Loucy (cell line): ENCODE data around the gene ATF6.

Experiments used
- H2AFZ ChIP-seq: fragments of 200-600 bp; sonication (generic); 2 replicates; pipeline ENCODE4 v1.6.0; 2016; ENCODE audit warnings: antibody characterized with exemption, mild to moderate bottlenecking, low read length, moderate library complexity
- H3F3A ChIP-seq: fragments of 200-600 bp; 2 replicates; pipeline ENCODE4 v1.6.0; 2016; ENCODE audit warnings: antibody characterized with exemption, low read depth, mild to moderate bottlenecking
- H3K27me3 ChIP-seq: fragments of 200-600 bp; sonication (generic); 2 replicates; pipeline ENCODE4 v1.6.1; 2014; ENCODE audit warnings: low read length, mild to moderate bottlenecking; ENCODE audit not compliant: insufficient read depth, poor library complexity, severe bottlenecking
- H3K36me3 ChIP-seq: fragments of 200-600 bp; sonication (generic); 2 replicates; pipeline ENCODE4 v1.6.1; 2016; ENCODE audit warnings: low read length; ENCODE audit not compliant: insufficient read depth
- H3K4me1 ChIP-seq: fragments of 200-600 bp; sonication (generic); 2 replicates; pipeline ENCODE4 v1.5.1; 2014; ENCODE audit warnings: low read length, mild to moderate bottlenecking; ENCODE audit not compliant: insufficient read depth, poor library complexity, severe bottlenecking
- H3K4me2 ChIP-seq: fragments of 200-600 bp; sonication (generic); 2 replicates; pipeline ENCODE4 v1.6.0; 2014; ENCODE audit warnings: antibody characterized with exemption, low read length, low read depth, mild to moderate bottlenecking; ENCODE audit not compliant: poor library complexity, severe bottlenecking
- H3K4me3 ChIP-seq: fragments of 200-600 bp; sonication (generic); 2 replicates; pipeline ENCODE4 v1.5.1; 2014; ENCODE audit warnings: low read length, mild to moderate bottlenecking, mixed read lengths; ENCODE audit not compliant: poor library complexity, severe bottlenecking
- H3K79me2 ChIP-seq: fragments of 200-600 bp; sonication (generic); 2 replicates; pipeline ENCODE4 v1.6.1; 2014; ENCODE audit warnings: low read length; ENCODE audit not compliant: insufficient read depth
- H3K9ac ChIP-seq: fragments of 200-600 bp; sonication (generic); 2 replicates; pipeline ENCODE4 v1.6.0; 2014; ENCODE audit warnings: mild to moderate bottlenecking, low read depth, low read length, moderate library complexity; ENCODE audit not compliant: poor library complexity, severe bottlenecking
- H3K9me2 ChIP-seq: fragments of 200-600 bp; sonication (generic); replicated peaks from 2 replicates; pipeline ENCODE4 v1.6.1; 2016; ENCODE audit warnings: low read depth, low read length, mixed read lengths
- H3K9me3 ChIP-seq: fragments of 200-600 bp; sonication (generic); 2 replicates; pipeline ENCODE4 v1.6.1; 2014; ENCODE audit warnings: mild to moderate bottlenecking, antibody characterized with exemption, low read length, low read depth; ENCODE audit not compliant: insufficient read depth
- H4K20me1 ChIP-seq: fragments of 200-600 bp; sonication (generic); 2 replicates; pipeline ENCODE4 v1.6.0; 2014; ENCODE audit warnings: antibody characterized with exemption, low read length, mild to moderate bottlenecking; ENCODE audit not compliant: insufficient read depth, poor library complexity, severe bottlenecking
- EZH2phosphoT487 ChIP-seq: fragments of 200-600 bp; IDR thresholded peaks from 2 replicates; pipeline ENCODE4 v1.6.1; 2018; ENCODE audit warnings: antibody characterized with exemption, mild to moderate bottlenecking, moderate library complexity, borderline replicate concordance
- TF ChIP-seq, protein P1 (sequence below): fragments of 200-600 bp; sonication (generic); conservative IDR thresholded peaks from 2 replicates; pipeline ENCODE4 v1.5.1; 2014; ENCODE audit warnings: mild to moderate bottlenecking, antibody characterized with exemption, low read length

ATF6 gene

GRCh38 chr1:161890574-161890973 lies 124.5 kb downstream of the ATF6 start:
- Histone ChIP-seq H3K9me2 (no peaks in the 10 kb centered on the region), H3K4me3 (no peak overlapping the region), H2AFZ (no peak overlapping the region), H3K27me3 (no peaks in the 10 kb centered on the region), H3K9ac (no peak overlapping the region), H3K4me2 (no peak overlapping the region), H4K20me1 (no peaks in the 10 kb centered on the region), H3K79me2 (no peaks in the 10 kb centered on the region), H3K4me1 (no peaks in the 10 kb centered on the region), H3K36me3 (peaks cover 50% of the 10 kb centered on the region; the same call in 1 of the 2 replicates), H3K9me3 (no peaks in the 10 kb centered on the region), H3F3A (0 out of 2 replicates have a peak, but pooled peaks cover 3% of the 10 kb centered on the region)
- TF ChIP-seq EZH2phosphoT487 = no peak
- TF ChIP-seq, protein P1, sequence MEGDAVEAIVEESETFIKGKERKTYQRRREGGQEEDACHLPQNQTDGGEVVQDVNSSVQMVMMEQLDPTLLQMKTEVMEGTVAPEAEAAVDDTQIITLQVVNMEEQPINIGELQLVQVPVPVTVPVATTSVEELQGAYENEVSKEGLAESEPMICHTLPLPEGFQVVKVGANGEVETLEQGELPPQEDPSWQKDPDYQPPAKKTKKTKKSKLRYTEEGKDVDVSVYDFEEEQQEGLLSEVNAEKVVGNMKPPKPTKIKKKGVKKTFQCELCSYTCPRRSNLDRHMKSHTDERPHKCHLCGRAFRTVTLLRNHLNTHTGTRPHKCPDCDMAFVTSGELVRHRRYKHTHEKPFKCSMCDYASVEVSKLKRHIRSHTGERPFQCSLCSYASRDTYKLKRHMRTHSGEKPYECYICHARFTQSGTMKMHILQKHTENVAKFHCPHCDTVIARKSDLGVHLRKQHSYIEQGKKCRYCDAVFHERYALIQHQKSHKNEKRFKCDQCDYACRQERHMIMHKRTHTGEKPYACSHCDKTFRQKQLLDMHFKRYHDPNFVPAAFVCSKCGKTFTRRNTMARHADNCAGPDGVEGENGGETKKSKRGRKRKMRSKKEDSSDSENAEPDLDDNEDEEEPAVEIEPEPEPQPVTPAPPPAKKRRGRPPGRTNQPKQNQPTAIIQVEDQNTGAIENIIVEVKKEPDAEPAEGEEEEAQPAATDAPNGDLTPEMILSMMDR = no peak

DNA sequence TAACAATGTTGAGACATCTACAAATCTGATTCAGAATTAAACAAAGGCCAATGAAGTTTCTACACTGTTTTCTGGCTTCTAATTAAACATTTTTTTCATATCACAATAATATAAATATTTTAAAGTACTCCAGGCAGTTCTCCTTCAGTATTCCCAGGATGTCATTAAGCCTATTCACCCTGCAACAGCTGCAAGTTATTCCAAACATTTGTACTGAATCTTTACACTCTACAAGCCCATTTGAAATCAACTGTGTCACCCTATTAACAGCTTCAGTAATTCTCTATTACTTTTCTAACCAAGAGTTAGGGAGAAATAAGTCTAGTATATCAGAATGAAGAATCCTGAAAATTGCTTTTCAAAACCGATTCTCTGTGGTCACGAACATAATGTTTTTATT lies 133.0 kb downstream of the ATF6 start:
- no peaks in the 10 kb centered on the region for H3F3A ChIP-seq
- H3K9me3 ChIP-seq = no peaks in the 10 kb centered on the region
- H3K9me2 ChIP-seq = no peaks in the 10 kb centered on the region
- H3K27me3 ChIP-seq = no peaks in the 10 kb centered on the region
- H3K4me3 ChIP-seq = no peak overlapping the region
- H3K36me3 ChIP-seq = no peaks in the 10 kb centered on the region; the same call in 1 of the 2 replicates
- no peak overlapping the region for H3K9ac ChIP-seq
- TF ChIP-seq EZH2phosphoT487 = no peak
- TF ChIP-seq, protein P1 = no peak
- no peaks in the 10 kb centered on the region for H3K79me2 ChIP-seq
- H2AFZ ChIP-seq = no peak overlapping the region
- H3K4me1 ChIP-seq = no peaks in the 10 kb centered on the region
- no peaks in the 10 kb centered on the region for H4K20me1 ChIP-seq
- H3K4me2 ChIP-seq = no peak overlapping the region

DNA sequence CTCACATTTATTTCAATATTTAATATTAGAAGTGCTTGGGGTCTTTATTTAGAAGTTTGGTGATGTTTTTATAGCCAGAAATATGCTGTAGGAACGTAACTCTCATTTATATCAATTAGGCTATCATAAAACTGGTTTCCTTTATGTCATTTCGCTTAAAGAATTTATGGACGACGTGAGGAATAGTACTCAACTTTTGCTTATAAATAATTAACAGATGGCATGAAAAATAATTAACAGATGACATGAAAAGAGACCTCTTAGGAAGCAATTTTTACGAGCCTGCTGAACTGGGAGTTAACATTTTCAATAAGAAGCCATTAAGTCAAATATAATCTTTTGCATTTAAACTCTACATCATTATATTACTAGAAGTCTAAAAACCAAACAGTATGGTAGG lies 134.0 kb downstream of the ATF6 start:
- Histone ChIP-seq H3K4me3 (no peak overlapping the region), H3F3A (no peaks in the 10 kb centered on the region), H2AFZ (no peak overlapping the region), H3K4me2 (no peak overlapping the region), H3K9me2 (no peaks in the 10 kb centered on the region), H3K79me2 (no peaks in the 10 kb centered on the region), H3K4me1 (no peaks in the 10 kb centered on the region), H3K36me3 (no peaks in the 10 kb centered on the region; the same call in 1 of the 2 replicates), H3K9ac (no peak overlapping the region), H3K27me3 (no peaks in the 10 kb centered on the region), H4K20me1 (no peaks in the 10 kb centered on the region), H3K9me3 (no peaks in the 10 kb centered on the region)
- TF ChIP-seq, protein P1 = no peak
- no peak for TF ChIP-seq EZH2phosphoT487
